ENCODE results near the gene MAP4K2.

DNA sequence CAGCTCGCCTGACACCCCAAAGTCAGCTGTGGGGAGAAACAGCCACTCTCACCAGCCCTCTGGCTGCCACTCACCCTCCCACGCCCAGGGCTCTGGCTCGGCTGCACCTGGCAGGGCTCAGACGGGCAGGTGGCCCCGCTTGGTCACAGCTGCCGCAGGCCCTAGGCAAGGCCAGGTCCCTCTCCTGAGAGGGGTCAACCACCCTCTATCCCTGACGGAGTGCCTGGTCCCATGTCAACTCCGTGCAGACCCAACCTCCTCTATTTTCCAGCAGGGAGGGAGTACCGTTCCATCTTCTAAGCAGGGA is 1.9 kb downstream of the MAP4K2 start:
- TF ChIP-seq FOXA1 (IDR thresholded peaks at IDR 0.05) (no peak), BHLHE40 (IDR thresholded peaks at IDR 0.05; ENCODE audit: borderline replicate concordance) (no peak), SP1 (IDR thresholded peaks at IDR 0.05) (no peak), ZNF384 (IDR thresholded peaks at IDR 0.05) (no peak), L3MBTL2 (conservative IDR thresholded peaks at IDR 0.05) (no peak), CTBP1 (IDR thresholded peaks at IDR 0.05; ENCODE audit: borderline replicate concordance) (no peak), LEF1 (IDR thresholded peaks at IDR 0.05; ENCODE audit: borderline replicate concordance) (no peak), ELF4 (IDR thresholded peaks at IDR 0.05) (no peak), FOXM1 (IDR thresholded peaks at IDR 0.05; ENCODE audit: borderline replicate concordance) (no peak), SUZ12 (IDR thresholded peaks at IDR 0.05) (no peak), PKNOX1 (IDR thresholded peaks at IDR 0.05) (no peak), FOXK2 (IDR thresholded peaks at IDR 0.05) (no peak), ARNT (IDR thresholded peaks at IDR 0.05) (no peak), HDGF (IDR thresholded peaks at IDR 0.05; ENCODE audit: borderline replicate concordance) (no peak)
